Stomach (tissue), 4 donors: Measurements from ENCODE around the gene HOXD10.

Source experiments
- CTCF ChIP-seq, 7 experiments: fragments of 450-650 bp in 4 of 7; fragments of 200-600 bp in 3 of 7; sonication (generic) in 3 of 7; IDR thresholded peaks; one replicate each; pipeline ENCODE4 v1.5.1; 2016 to 2019; ENCODE audit warnings: antibody characterized with exemption in 7 of 7, control low read depth in 2 of 7, mild to moderate bottlenecking in 1 of 7
- EP300 ChIP-seq: sonication (generic); formaldehyde crosslinking; IDR thresholded peaks from one replicate; pipeline ENCODE4 v1.6.1; 2017; ENCODE audit warnings: antibody characterized with exemption
- POLR2A ChIP-seq, 4 donors: fragments of 450-650 bp; IDR thresholded peaks; one replicate each; pipeline ENCODE4 v1.6.1; 2016; ENCODE audit warnings: antibody characterized with exemption in 4 of 4, control low read depth in 2 of 4, mild to moderate bottlenecking in 1 of 4, moderate library complexity in 1 of 4

- TF ChIP-seq CTCF (IDR thresholded peaks at IDR 0.05): no peak
- no peak for TF ChIP-seq EP300
- no peak for TF ChIP-seq POLR2A (IDR thresholded peaks at IDR 0.05)
Measured at GRCh38 chr2:176082525-176082823, 34.1 kb upstream of the HOXD10 start.
